Measurements from ENCODE around the gene RPS21. TPM values are rescaled to one million over a fixed set of nuclear protein-coding genes. Genes with fewer than 3 reads are reported as not detected.

The RPS21 gene
- total and polyA plus RNA-seq, 12 donors, result 512 to 4,111 (median 619) TPM

DNA sequence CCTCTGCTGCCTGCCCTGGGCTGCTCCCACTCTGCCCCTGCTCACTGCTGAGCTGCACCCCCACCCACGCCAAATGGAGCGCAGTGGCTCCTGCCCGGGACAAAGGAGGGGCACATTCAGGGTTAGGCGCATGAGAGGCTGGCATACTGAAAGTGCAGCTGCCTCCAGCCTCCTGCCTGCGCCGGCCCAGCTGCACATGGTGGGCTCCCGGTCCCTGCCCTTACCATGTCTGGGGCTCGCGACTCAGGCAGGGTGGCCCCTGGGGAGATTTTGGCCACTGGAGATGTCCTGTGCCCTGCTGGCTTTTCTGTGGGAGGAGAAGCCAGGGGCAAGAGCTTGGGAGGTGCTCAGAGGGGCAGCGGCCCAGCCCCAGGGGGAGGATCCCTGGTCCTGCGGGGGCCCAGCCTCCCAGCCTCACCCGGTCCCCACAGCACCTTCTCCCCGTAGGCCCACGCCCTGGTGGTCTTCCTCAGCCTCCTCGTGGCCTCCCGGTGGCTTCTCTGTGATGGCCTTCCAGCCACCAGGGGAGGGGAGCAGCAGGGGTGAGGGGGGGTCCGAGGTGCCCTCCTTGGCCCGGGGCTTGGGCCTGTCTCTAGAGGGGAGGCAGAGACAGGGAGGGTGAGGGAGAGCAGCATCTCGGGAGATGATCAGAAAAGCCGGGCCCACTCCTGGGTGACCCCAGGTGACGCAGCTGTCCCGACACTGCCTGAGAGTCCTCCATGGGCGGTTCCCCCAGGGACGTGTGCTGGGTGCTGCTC lies 28.6 kb downstream of the RPS21 start:
- H3K27me3 ChIP-seq, result peaks cover 0 to 21% (median 0%) of the 10 kb centered on the region in 7 donors
- H3K4me1 ChIP-seq, result peaks cover 0 to 1% (median 0%) of the 10 kb centered on the region in 9 donors
- intact Hi-C loops (cut with DNase I), result loop anchor here in 4 of 10 donors (10.0 kb wide), 3 partner anchors 79 to 199 kb away; no protein-coding TSS in a partner anchor
- H3K4me3 ChIP-seq, result no peak overlapping the region
- 75 to 80% methylated on average over 24 of the region's 24 CpGs for WGBS, 2 donors
- no peaks in the 10 kb centered on the region for H3K36me3 ChIP-seq
- TF ChIP-seq CTCF (IDR thresholded peaks at IDR 0.05), result no peak
- H3K9me3 ChIP-seq, result no peaks in the 10 kb centered on the region
- no peak for ATAC-seq
- DNase-seq, result no peak
- no peak overlapping the region for H3K27ac ChIP-seq

DNA sequence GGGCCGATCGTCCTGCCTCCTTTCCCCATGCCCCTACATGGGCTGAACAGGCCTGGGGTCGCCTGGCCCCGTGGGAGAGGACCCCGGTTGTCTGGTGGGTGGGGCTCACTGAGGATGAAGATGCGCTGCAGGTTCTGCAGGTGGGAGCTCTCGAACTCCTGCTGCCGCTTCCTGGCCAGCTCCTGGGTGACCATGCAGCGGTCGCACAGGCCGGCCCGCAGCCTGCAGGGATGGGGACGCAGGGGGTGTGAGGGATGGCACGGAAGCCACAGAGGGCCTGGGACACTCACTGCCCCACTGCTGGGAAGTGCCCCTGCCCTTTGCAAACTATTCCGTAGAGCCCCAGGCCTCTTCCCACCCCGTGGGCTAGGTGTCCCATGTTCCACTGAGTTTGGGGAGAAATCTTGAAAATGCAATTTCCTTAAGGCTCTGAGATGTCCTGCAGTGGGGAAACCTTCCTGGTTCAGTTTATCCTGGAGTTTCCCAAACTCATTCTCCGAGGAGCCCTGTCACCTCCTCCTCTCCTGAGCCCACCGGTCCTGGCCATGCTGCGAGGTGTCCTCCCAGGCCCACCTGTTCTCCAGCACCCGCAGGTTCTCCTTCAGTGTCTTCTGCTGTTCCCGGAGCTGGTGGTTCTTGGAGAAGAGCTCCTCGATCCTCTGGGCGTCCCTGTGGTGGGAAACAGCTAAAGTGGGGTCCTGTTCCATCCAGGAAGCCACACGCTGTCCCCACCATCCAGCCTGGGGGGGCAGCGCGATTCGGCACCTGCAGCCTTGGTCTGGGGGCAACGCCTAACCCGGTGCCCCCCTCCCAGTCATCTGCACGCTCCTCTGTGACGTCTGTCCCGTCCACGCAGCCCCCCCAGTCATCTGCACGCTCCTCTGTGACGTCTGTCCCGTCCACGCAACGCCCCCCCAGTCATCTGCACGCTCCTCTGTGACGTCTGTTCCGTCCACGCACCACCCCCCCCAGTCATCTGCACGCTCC lies 30.0 kb downstream of the RPS21 start:
- Histone ChIP-seq H3K4me1 (no peaks in the 10 kb centered on the region), H3K27ac (no peak overlapping the region), H3K27me3 (peaks cover 0 to 21% (median 0%) of the 10 kb centered on the region in 7 donors), H3K4me3 (no peak overlapping the region), H3K36me3 (no peaks in the 10 kb centered on the region), H3K9me3 (no peaks in the 10 kb centered on the region)
- TF ChIP-seq CTCF (IDR thresholded peaks at IDR 0.05), result no peak
- DNase-seq, result no peak
- ATAC-seq, result no peak
- intact Hi-C loops (cut with DNase I), result loop anchor here in 4 of 10 donors (10.0 kb wide), 3 partner anchors 78 to 198 kb away; no protein-coding TSS in a partner anchor
- WGBS, 2 donors, result 79 to 82% methylated on average over 43 of the region's 43 CpGs

GRCh38 chr20:62417981-62418708 lies 31.2 kb downstream of the RPS21 start:
- no peaks in the 10 kb centered on the region for H3K4me1 ChIP-seq
- H3K9me3 ChIP-seq, result no peaks in the 10 kb centered on the region
- H3K27me3 ChIP-seq, result peaks cover 0 to 23% (median under 1%) of the 10 kb centered on the region in 7 donors
- no peak overlapping the region for H3K4me3 ChIP-seq
- intact Hi-C loops (cut with DNase I), result loop anchor here in 4 of 10 donors (10.0 kb wide), 3 partner anchors 77 to 197 kb away; no protein-coding TSS in a partner anchor
- no peak overlapping the region for H3K27ac ChIP-seq
- no peak for TF ChIP-seq CTCF (IDR thresholded peaks at IDR 0.05)
- ATAC-seq (no peak), DNase-seq (no peak)
- 74 to 76% methylated on average over 25 of the region's 25 CpGs for WGBS, 2 donors
- no peaks in the 10 kb centered on the region for H3K36me3 ChIP-seq

Data from heart right ventricle (tissue), 16 donors.